GM06990 (cell line): ENCODE results near the gene C2CD2.

ENCODE experiments used
- DNase-seq: peaks from one replicate; pipeline ENCODE4 v3.0.0-alpha.2; 2011; ENCODE audit not compliant: insufficient read length; ENCODE audit errors: extremely low read depth
- H3K27me3 ChIP-seq: replicated peaks from 2 replicates; pipeline ENCODE4 v1.6.0; 2011; ENCODE audit warnings: low read length; ENCODE audit not compliant: control insufficient read depth, insufficient read depth
- H3K36me3 ChIP-seq: 2 replicates; pipeline ENCODE4 v1.5.1; 2011; ENCODE audit warnings: low read length; ENCODE audit not compliant: control insufficient read depth, insufficient read depth
- H3K4me3 ChIP-seq: replicated peaks from 2 replicates; pipeline ENCODE4 v1.5.1; 2011; ENCODE audit warnings: low read depth, mild to moderate bottlenecking, control low read depth, low read length
- TF ChIP-seq, protein P1 (sequence below): IDR thresholded peaks from 2 replicates; pipeline ENCODE4 v1.5.1; 2011; ENCODE audit warnings: low read length, control low read depth, mild to moderate bottlenecking, inconsistent platforms; ENCODE audit not compliant: insufficient read depth, poor library complexity, severe bottlenecking

Gene C2CD2

DNA sequence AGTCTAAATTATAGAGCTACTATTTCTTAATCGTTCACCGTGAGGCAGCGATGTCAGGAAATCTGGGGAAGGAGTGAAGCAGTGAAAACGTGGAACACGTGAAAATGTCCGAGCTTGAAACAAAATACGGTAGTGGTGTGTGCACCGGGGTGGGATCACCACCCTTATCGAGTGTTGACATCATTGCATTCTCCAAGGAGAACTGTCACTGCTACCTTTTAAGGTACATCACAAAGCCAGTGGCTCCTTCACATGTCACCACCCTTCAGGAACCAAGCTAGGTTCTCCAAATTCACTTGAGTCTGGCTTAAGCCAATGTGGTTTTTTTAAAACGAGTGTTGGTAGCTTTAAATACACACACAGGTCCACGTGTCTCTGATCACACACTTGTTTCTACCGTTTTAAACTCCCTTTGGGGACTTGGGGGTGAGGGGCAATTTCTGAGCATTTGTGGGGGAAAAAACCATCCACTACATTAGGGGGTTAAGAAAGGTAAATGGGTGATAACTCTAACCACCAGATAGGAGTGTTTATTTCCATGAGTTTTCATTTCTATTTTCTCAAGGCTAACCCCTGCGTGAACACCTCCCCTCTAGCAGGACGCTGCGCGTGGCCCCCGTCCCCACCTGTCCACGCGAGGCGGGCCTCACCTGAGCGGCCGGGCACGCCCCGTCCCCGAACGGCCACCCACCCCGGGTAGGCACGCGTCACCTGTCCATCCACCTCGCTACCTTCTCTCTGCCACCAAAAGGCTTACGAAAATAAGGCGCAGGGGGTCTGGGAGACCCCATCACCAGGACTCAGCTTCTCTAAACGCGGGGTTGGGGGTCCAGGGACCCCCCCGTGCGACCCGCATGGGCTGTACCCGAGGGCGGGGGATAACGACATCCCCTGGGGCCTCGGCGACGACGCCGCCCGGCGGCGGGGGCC, 75.7 kb downstream of the C2CD2 start:
- H3K36me3 ChIP-seq = no peaks in the 10 kb centered on the region; the same call in 1 of the 2 replicates
- peak overlapping the region; percentile 85 for H3K4me3 ChIP-seq
- no peaks in the 10 kb centered on the region for H3K27me3 ChIP-seq
- TF ChIP-seq, protein P1, sequence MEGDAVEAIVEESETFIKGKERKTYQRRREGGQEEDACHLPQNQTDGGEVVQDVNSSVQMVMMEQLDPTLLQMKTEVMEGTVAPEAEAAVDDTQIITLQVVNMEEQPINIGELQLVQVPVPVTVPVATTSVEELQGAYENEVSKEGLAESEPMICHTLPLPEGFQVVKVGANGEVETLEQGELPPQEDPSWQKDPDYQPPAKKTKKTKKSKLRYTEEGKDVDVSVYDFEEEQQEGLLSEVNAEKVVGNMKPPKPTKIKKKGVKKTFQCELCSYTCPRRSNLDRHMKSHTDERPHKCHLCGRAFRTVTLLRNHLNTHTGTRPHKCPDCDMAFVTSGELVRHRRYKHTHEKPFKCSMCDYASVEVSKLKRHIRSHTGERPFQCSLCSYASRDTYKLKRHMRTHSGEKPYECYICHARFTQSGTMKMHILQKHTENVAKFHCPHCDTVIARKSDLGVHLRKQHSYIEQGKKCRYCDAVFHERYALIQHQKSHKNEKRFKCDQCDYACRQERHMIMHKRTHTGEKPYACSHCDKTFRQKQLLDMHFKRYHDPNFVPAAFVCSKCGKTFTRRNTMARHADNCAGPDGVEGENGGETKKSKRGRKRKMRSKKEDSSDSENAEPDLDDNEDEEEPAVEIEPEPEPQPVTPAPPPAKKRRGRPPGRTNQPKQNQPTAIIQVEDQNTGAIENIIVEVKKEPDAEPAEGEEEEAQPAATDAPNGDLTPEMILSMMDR = no peak
- DNase-seq = peak; percentile 71

- no peak for DNase-seq
- TF ChIP-seq, protein P1 = no peak
- Histone ChIP-seq H3K4me3 (no peak overlapping the region), H3K36me3 (no peaks in the 10 kb centered on the region; the same call in 1 of the 2 replicates), H3K27me3 (no peaks in the 10 kb centered on the region)
These were observed 76.7 kb downstream of the C2CD2 start for GRCh38 chr21:41876928-41877652.

DNA sequence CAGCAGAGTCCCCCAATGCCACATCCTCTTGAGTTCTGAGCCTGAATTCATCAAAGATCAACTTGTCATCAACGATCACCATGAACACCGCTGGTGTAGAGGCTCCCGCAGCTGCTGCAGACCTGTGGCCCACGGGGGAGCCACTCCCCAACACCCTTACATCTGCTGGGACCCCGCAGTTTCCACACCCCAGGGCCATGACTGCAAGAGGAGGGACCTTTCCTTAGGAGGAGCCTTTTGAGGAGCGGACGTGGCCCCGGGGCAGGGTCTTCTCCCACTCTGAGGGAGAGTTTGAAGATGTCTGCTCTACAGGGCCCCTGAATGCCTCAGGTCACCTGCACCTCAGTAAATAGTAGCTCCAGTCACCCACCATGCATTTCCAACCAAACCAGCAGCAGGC, 77.4 kb downstream of the C2CD2 start:
- Histone ChIP-seq H3K27me3 (no peaks in the 10 kb centered on the region), H3K36me3 (no peaks in the 10 kb centered on the region; the same call in 1 of the 2 replicates), H3K4me3 (no peak overlapping the region)
- DNase-seq = no peak
- TF ChIP-seq, protein P1 = no peak

DNA sequence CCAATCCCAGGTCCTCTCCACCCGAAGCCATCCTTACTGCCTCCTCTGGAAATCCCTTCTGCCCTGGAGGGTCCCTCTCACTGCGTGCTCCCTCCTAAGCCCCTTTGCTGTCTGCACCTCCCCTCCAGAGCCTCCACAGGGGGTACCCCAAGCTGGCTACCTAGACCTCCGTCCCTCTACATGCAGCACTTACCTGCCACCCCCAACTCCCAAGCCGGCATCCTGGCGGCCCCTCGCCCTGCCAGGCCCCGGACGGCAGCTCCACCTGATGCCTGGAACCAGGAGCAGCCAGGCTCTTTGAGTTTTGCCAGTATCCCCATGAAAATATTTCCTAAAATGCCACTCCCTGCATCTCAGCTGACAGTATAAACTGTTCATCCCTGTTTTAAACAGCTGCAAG, 78.7 kb downstream of the C2CD2 start:
- no peak overlapping the region for H3K4me3 ChIP-seq
- TF ChIP-seq, protein P1 = no peak
- no peaks in the 10 kb centered on the region for H3K27me3 ChIP-seq
- no peaks in the 10 kb centered on the region; the same call in 1 of the 2 replicates for H3K36me3 ChIP-seq
- no peak for DNase-seq

- no peak for DNase-seq
- no peak overlapping the region for H3K4me3 ChIP-seq
- H3K27me3 ChIP-seq = no peaks in the 10 kb centered on the region
- TF ChIP-seq, protein P1 = no peak
- no peaks in the 10 kb centered on the region; the same call in 1 of the 2 replicates for H3K36me3 ChIP-seq
These were observed 79.2 kb downstream of the C2CD2 start for GRCh38 chr21:41874611-41875010.
